GM23248 (cell line): ENCODE data around the gene TNS3.

ENCODE experiments used
- EZH2 ChIP-seq: fragments of 200-600 bp; sonication (generic); IDR thresholded peaks from 2 replicates; pipeline ENCODE4 v1.6.1; 2018; ENCODE audit warnings: antibody characterized with exemption, mild to moderate bottlenecking; ENCODE audit not compliant: insufficient read depth, poor library complexity, severe bottlenecking
- EZH2phosphoT487 ChIP-seq: fragments of 200-600 bp; sonication (generic); IDR thresholded peaks from 2 replicates; pipeline ENCODE4 v1.6.1; 2018; ENCODE audit warnings: antibody characterized with exemption, moderate library complexity, mild to moderate bottlenecking, low read depth; ENCODE audit not compliant: insufficient read depth

- TF ChIP-seq EZH2 (no peak), EZH2phosphoT487 (no peak)
Observed at GRCh38 chr7:47377741-47378140, 204.2 kb downstream of the TNS3 start.
